Endothelial cell of umbilical vein (primary cell): Measurements from ENCODE around the gene INO80C.

ENCODE experiments used
- CTCF ChIP-seq, 2 donors: IDR thresholded peaks; 1 replicate in 1 of 2; 2 replicates in 1 of 2; pipeline ENCODE4 v1.5.1; 2011; ENCODE audit warnings: low read length in 2 of 2, mild to moderate bottlenecking in 2 of 2, moderate library complexity in 2 of 2, control low read depth in 1 of 2, inconsistent platforms in 1 of 2, low read depth in 1 of 2; ENCODE audit not compliant: insufficient read depth in 1 of 2; ENCODE audit errors: extremely low read depth in 1 of 2
- EZH2 ChIP-seq: IDR thresholded peaks from 2 replicates; pipeline ENCODE4 v1.6.1; 2012; ENCODE audit warnings: borderline replicate concordance, low read depth, mild to moderate bottlenecking, moderate library complexity, low read length, inconsistent platforms; ENCODE audit not compliant: severe bottlenecking
- FOS ChIP-seq: IDR thresholded peaks from 2 replicates; pipeline ENCODE4 v1.6.1; 2011; ENCODE audit warnings: mild to moderate bottlenecking, low read length, moderate library complexity, borderline replicate concordance; ENCODE audit not compliant: insufficient read depth
- JUN ChIP-seq: IDR thresholded peaks from 2 replicates; pipeline ENCODE4 v1.6.1; 2011; ENCODE audit warnings: borderline replicate concordance, low read depth; ENCODE audit not compliant: insufficient read length, insufficient read depth
- MAX ChIP-seq: IDR thresholded peaks from 2 replicates; pipeline ENCODE4 v1.6.1; 2011; ENCODE audit not compliant: insufficient read depth, insufficient read length
- MYC ChIP-seq: IDR thresholded peaks from one replicate; pipeline ENCODE4 v1.6.1; 2011; ENCODE audit warnings: mild to moderate bottlenecking, low read depth, low read length
- POLR2A ChIP-seq: IDR thresholded peaks from 2 replicates; pipeline ENCODE4 v1.6.1; 2012; ENCODE audit warnings: low read depth, mild to moderate bottlenecking, control low read depth, low read length
- POLR2AphosphoS5 ChIP-seq: IDR thresholded peaks from 2 replicates; pipeline ENCODE4 v1.6.1; 2012; ENCODE audit warnings: low read depth, mild to moderate bottlenecking, control low read depth, low read length, moderate library complexity; ENCODE audit not compliant: insufficient read depth

GRCh38 chr18:35525795-35526494 is 28.2 kb upstream of the INO80C start:
- TF ChIP-seq CTCF (IDR thresholded peaks at IDR 0.05; ENCODE audit: extremely low read depth in 1 of 2, insufficient read depth in 1 of 2, low read depth in 1 of 2, low read length in 2 of 2) (no peak), EZH2 (no peak), POLR2AphosphoS5 (no peak), POLR2A (no peak), JUN (no peak), FOS (no peak), MYC (no peak), MAX (no peak)
